GM18951 (cell line): Measurements from ENCODE around the gene MTMR3.
"Not testable (repeated sequence)": the region's sequence is repeated elsewhere in the genome, so short reads cannot be mapped to it uniquely, and the experiment has no call there.

ENCODE experiments used
- POLR2A ChIP-seq: IDR thresholded peaks from 4 replicates; pipeline ENCODE4 v1.6.1; 2011; ENCODE audit warnings: mild to moderate bottlenecking; ENCODE audit not compliant: insufficient read length, insufficient read depth; ENCODE audit errors: extremely low read depth
- in situ Hi-C: fragments of 300-500 bp; cut with MboI; formaldehyde crosslinking; loops from one replicate; pipeline ENCODE4 v1.12.0; 2022; ENCODE audit warnings: low sequenced_read_pairs, mixed read lengths, inconsistent platforms; ENCODE audit not compliant: unreplicated experiment

Gene MTMR3

GRCh38 chr22:29855611-29856181, 27.3 kb upstream of the MTMR3 start:
- in situ Hi-C loops: no loop called here
- no peak for TF ChIP-seq POLR2A

DNA sequence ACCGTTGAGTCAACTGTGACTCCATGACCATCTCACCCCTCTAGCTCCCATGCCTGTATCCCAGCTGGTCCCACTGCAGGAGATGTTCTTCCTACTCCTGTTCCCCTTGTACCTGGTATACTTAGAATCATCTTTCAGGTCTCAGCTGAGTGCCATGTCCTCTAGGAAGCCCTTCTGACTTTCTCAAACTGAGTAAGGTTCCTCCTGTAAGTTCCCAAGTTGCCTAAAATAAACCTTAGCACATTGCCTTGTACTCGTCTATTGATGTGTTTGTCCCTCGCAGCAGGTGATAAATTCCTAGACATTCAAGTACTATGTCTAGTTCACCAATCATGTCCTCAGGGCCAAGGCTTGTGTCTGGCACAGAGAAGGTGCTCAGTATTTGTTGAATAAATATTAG, 26.5 kb upstream of the MTMR3 start:
- TF ChIP-seq POLR2A: no peak
- in situ Hi-C loops: no loop called here

GRCh38 chr22:29859030-29859429, 23.9 kb upstream of the MTMR3 start:
- in situ Hi-C loops: not testable (repeated sequence)

DNA sequence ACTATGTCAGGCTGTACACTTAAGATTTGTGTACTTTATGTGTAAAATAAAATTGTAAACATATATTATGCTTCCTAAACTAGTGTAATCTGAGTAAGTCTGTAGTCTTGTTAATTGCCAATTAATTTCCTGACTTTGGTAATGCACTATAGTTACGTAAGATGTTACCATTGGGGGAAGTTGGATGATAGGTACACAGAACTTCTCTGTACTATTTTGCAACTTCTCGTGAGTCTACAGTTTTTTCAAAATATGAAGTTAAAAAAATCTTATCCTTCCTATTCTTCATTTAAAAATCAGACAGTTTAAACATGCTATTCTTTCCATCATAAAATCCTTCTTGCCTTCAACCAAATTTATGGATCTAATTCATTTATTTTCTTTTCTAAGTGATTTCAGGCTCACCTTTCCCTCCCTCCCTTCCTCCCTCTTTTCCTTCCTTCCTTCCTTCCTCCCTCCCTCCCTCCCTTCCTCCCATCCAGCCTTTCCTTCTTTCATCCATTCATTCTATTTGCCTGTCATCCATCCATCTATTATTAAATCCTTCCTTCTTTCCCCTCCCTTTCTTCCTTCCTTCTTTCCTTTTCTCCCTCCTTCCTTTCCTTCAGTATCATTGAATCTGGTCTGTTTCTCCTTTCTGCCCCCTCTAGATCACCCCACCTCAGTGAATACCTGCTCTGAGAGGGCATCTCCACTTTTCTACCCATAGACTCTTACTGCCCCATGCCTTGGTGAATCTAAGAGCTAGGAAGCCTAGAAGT, 22.8 kb upstream of the MTMR3 start:
- in situ Hi-C loops: no loop called here
- no peak for TF ChIP-seq POLR2A

- in situ Hi-C loops: no loop called here
- no peak for TF ChIP-seq POLR2A
These were observed 21.2 kb upstream of the MTMR3 start for GRCh38 chr22:29861672-29862297.

DNA sequence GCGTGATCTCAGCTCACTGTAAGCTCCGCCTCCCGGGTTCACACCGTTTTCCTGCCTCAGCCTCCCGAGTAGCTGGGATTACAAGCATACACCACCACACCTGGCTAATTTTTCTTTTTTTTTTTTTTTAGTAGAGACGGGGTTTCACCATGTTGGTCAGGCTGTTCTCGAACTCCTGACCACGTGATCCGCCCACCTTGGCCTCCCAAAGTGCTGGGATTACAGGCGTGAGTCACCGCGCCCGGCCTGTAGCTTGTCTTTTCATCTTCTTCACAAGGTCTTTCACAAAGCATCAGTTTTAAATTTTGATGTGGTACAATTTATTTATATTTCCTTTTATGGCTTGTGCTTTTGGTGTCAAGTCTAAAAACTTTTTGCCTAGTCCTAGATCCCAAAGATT, 17.4 kb upstream of the MTMR3 start:
- in situ Hi-C loops: not testable (repeated sequence)

GRCh38 chr22:29867260-29867659, 15.7 kb upstream of the MTMR3 start:
- in situ Hi-C loops: no loop called here

DNA sequence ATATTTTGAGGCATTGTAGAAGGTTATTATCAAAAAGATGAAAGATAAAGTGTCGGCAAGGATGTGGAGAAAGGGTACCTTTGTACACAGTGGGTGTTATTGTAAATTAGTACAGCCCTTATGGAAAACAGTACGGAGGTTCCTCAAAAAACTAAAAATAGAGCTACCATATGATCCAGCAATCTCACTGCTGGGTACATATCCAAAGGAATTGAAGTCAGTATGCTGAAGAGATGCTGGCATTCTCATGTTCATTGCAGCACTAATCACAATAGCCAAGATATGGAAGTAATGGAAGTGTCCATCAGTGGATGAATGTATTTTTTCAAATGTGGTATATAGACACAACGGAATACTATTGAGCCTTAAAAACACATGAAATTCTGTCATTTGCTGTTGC, 15.1 kb upstream of the MTMR3 start:
- in situ Hi-C loops: no loop called here

More at GRCh38 chr22:29867260-29867659, 15.7 kb upstream of the MTMR3 start:
- TF ChIP-seq POLR2A: no peak

GRCh38 chr22:29870574-29870973, 12.4 kb upstream of the MTMR3 start:
- in situ Hi-C loops: no loop called here
- TF ChIP-seq POLR2A: no peak

More for the DNA sequence above, 15.1 kb upstream of the MTMR3 start:
- no peak for TF ChIP-seq POLR2A

DNA sequence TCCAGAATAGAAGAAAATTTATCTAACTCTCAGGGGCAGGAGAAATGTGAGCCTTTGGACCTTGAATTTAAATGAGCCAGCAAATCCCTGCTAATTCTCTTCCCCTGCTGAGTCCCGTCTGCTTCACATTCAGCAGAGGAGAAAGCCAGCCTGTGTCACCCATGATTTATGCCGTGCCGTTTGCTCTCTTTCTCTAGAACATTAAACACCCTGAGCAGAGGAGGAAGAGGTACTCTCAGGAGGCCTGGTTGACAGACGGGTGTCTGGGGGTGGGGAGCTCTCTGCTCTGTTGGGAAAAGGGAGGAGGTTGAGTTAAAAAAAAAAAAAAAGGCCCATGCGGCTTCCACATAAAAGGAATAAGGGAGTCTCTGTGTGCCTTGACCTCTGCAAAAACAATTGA, 11.3 kb upstream of the MTMR3 start:
- TF ChIP-seq POLR2A: no peak
- in situ Hi-C loops: no loop called here

DNA sequence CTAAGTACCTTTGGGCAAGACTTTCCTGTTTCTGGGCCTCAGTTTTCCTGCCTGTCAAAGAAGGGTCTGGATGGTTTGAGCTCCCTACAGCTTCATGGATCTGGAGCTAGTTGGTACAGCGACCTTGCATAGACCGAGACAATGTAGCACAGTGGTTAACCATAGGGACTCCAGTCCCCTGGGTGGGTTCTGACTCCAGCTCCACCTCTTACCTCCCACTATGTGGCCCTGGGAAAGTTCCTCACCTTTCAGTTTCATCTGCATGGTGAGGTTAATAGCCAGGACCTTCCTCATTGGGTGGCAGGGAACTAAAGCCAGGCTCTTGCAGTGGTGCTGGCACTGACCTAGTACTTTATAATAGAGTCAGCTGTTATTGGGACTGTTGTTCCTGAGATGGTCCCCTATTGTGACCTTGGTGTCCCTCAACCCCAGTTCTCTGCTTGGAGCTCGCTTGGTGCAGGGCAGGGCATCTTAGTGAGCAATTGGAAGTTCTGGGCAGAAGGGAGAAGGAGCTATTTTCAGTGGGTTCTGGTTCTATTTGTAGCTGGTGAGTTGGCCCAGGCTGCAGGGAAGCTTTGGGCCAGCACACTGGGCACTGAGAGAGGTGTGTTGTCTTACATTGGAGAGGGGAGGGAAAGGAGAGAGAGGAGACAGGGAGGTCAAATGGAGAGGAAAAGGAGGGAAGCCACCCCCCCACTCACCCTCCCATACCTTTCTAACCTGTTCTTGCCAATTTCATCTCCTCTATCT, 10.7 kb upstream of the MTMR3 start:
- TF ChIP-seq POLR2A: no peak
- in situ Hi-C loops: no loop called here

DNA sequence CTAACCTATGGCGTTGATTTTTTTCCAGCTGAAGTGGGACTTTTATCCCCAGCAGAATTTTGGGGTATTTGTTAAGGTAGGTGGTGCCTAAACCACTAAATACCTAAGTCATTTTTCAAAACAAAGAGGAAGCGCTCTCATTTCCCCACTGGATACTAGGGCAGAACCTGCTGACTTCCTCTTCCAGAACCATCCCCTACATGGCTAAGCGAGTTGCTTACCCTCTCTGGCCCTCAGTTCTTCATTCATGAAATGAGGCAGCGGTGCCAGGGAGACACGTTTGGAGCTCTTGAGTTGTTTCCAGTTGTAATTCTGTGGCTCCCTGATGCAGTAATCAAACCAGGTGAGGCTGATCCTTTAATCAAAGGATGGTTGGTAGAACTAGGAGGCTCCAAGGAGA, 10.0 kb upstream of the MTMR3 start:
- in situ Hi-C loops: no loop called here
- TF ChIP-seq POLR2A: no peak

- no peak for TF ChIP-seq POLR2A
- in situ Hi-C loops: no loop called here
These were observed 9.0 kb upstream of the MTMR3 start for GRCh38 chr22:29873943-29874342.
